Pulmonary artery endothelial cell (primary cell): ENCODE measurements around the gene MTRR. TPM values are rescaled to one million over a fixed set of nuclear protein-coding genes. Genes with fewer than 3 reads are reported as not detected.

Experiments
- total RNA-seq: library from RNA; depleted of rRNA; stranded (reverse); fragments of >200 nt; gene quantifications from 2 replicates; pipeline ENCODE4 v1.2.3, GENCODE V29; 2014

MTRR gene
- total RNA-seq, 1 donor from 2014 or later, result 23.2 TPM

Other genes starting within 250 kb of the MTRR start
- not detected in 2 replicates for gene CFAP90, start 18.0 kb upstream of the MTRR start, total RNA-seq
- gene FASTKD3, start 117 bp upstream of the MTRR start, total RNA-seq, result 12.7 and 13.3 TPM in 2 replicates